Adipocyte (in vitro differentiated cells): Measurements from ENCODE around the gene ZFYVE27.

Source experiments
- DNase-seq: peaks from one replicate; pipeline ENCODE4 v3.0.0-alpha.2; 2015; ENCODE audit warnings: low read depth
- H3K27me3 ChIP-seq: replicated peaks from 2 replicates; pipeline ENCODE4 v1.7.0; 2013; ENCODE audit warnings: mild to moderate bottlenecking, low read length, moderate library complexity; ENCODE audit not compliant: control insufficient read depth, insufficient read depth
- H3K36me3 ChIP-seq: 2 replicates; pipeline ENCODE4 v1.7.0; 2013; ENCODE audit warnings: low read length, mild to moderate bottlenecking, moderate library complexity; ENCODE audit not compliant: control insufficient read depth, insufficient read depth, severe bottlenecking
- H3K4me1 ChIP-seq: 2 replicates; pipeline ENCODE4 v1.7.0; 2013; ENCODE audit warnings: mild to moderate bottlenecking, low read length, moderate library complexity; ENCODE audit not compliant: control insufficient read depth, insufficient read depth
- H3K4me3 ChIP-seq: 2 replicates; pipeline ENCODE4 v1.7.0; 2013; ENCODE audit warnings: mild to moderate bottlenecking, low read length, moderate library complexity
- H3K9ac ChIP-seq: 2 replicates; pipeline ENCODE4 v1.7.0; 2013; ENCODE audit warnings: mild to moderate bottlenecking, low read length, moderate library complexity
- H3K9me3 ChIP-seq: 2 replicates; pipeline ENCODE4 v1.7.0; 2013; ENCODE audit warnings: mild to moderate bottlenecking, low read length, moderate library complexity; ENCODE audit not compliant: control insufficient read depth

Gene ZFYVE27

GRCh38 chr10:97734021-97734420, 2.9 kb upstream of the ZFYVE27 start:
- H3K9ac ChIP-seq, result no peak overlapping the region
- H3K4me1 ChIP-seq, result peaks cover 12% of the 10 kb centered on the region

GRCh38 chr10:97736403-97736901, 476 bp upstream of the ZFYVE27 start:
- peaks cover 13% of the 10 kb centered on the region for H3K36me3 ChIP-seq
- H3K4me1 ChIP-seq, result peaks cover 10% of the 10 kb centered on the region
- peak overlapping the region; percentile 95 for H3K9ac ChIP-seq
- peak overlapping the region; percentile 92 for H3K4me3 ChIP-seq
- DNase-seq, result no peak
- no peaks in the 10 kb centered on the region for H3K9me3 ChIP-seq
- no peaks in the 10 kb centered on the region for H3K27me3 ChIP-seq

More at GRCh38 chr10:97734021-97734420, 2.9 kb upstream of the ZFYVE27 start:
- H3K27me3 ChIP-seq, result no peaks in the 10 kb centered on the region
- H3K9me3 ChIP-seq, result no peaks in the 10 kb centered on the region
- H3K36me3 ChIP-seq, result no peaks in the 10 kb centered on the region
- no peak overlapping the region for H3K4me3 ChIP-seq
- no peak for DNase-seq

DNA sequence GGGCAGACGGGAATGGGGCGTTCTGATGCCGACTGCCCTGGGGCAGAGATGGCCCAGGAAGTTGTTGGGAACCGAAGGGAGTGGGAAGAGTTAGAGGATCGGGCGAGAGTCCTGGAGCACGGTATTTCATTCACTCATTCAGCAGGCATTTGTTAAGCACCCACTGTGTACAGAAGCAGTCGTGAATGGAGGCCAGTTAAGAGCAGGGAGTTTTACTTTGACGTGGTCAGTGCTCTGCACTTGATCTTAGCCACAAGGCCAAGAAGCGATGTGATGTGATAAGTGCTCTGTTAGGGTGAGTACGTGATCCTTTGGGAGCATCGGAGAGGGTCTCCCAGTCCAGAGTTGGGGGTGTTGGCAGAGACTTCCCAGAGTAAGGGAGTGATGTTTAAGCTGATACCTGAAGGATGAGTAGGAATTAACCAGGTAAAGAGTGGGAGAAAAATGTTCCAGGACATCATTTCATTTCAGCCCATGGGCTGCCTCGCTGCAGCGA, 890 bp downstream of the ZFYVE27 start:
- H3K27me3 ChIP-seq, result no peaks in the 10 kb centered on the region
- H3K4me1 ChIP-seq, result peaks cover 9% of the 10 kb centered on the region
- no peaks in the 10 kb centered on the region for H3K9me3 ChIP-seq
- peak overlapping the region; percentile 95 for H3K9ac ChIP-seq
- no peak for DNase-seq
- peaks cover 14% of the 10 kb centered on the region for H3K36me3 ChIP-seq
- peak overlapping the region; percentile 92 for H3K4me3 ChIP-seq

DNA sequence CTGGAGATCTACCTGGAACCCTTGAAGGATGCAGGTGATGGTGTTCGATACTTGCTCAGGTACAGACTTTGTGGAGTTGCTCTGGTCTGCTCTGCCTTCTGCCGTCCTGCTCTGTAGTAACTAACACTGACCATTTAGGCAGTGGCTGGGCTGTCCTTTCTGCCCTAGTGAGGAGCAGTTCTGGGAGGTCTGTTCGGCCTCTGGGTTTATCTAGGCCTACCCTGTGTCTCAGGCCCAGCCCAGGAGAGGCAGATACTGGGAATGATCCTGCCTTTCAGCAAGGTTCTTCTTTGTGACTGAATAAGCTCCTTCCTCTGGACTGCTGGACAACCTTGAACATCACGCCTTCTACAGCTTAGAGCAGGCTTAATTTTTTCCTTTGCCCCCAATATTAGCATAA, 1.7 kb downstream of the ZFYVE27 start:
- H3K9ac ChIP-seq, result no peak overlapping the region
- H3K27me3 ChIP-seq, result no peaks in the 10 kb centered on the region
- peaks cover 22% of the 10 kb centered on the region for H3K36me3 ChIP-seq
- H3K4me1 ChIP-seq, result peaks cover 9% of the 10 kb centered on the region
- H3K9me3 ChIP-seq, result no peaks in the 10 kb centered on the region
- peak overlapping the region; percentile 92 for H3K4me3 ChIP-seq
- no peak for DNase-seq

GRCh38 chr10:97740613-97741012, 3.7 kb downstream of the ZFYVE27 start:
- H3K27me3 ChIP-seq, result no peaks in the 10 kb centered on the region
- no peak for DNase-seq
- no peak overlapping the region for H3K9ac ChIP-seq
- H3K4me3 ChIP-seq, result no peak overlapping the region
- H3K36me3 ChIP-seq, result peaks cover 40% of the 10 kb centered on the region
- H3K4me1 ChIP-seq, result peaks cover 9% of the 10 kb centered on the region
- no peaks in the 10 kb centered on the region for H3K9me3 ChIP-seq

DNA sequence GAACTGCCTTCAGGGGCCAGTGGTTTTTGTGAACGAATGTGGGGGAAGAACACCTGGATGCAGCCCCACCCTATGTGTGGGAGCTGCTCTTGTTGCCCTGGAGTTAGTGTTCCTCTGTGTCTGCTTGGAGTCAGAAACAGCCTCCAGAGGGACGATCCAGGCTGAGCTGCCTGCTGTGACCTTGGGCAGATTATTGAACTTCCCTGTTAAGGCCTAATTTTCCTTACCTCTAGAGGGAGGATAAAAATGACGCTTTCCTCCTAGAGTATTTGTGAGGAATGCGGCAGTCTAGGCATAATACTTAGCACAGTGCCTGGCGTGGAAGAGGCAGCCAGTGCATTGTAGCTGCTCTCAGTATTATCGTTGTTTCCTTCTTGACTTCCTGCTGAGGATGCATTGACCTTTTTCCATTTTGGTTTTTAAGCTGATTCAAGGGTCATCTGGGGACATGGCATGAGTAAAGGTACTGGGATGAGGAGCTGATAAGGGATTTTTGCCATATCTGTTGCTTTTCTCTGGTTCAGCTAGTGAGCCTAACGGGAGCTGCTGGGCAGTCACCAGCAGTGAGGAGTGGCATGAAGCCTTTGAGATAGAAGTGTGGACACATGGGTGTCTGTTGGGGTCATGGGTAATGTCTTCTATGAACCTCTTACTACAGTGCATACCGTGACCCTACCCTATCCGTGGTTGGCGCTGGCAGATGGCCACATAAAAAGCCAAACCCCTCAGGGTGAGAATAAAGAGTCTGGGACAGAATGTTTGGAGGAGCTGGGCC, 6.4 kb downstream of the ZFYVE27 start:
- Histone ChIP-seq H3K9me3 (no peaks in the 10 kb centered on the region), H3K9ac (no peak overlapping the region), H3K4me3 (no peak overlapping the region), H3K27me3 (no peaks in the 10 kb centered on the region), H3K4me1 (peaks cover 3% of the 10 kb centered on the region), H3K36me3 (peaks cover 65% of the 10 kb centered on the region)
- no peak for DNase-seq

- Histone ChIP-seq H3K27me3 (no peaks in the 10 kb centered on the region), H3K9me3 (no peaks in the 10 kb centered on the region), H3K9ac (no peak overlapping the region), H3K4me1 (no peaks in the 10 kb centered on the region), H3K36me3 (peaks cover 75% of the 10 kb centered on the region), H3K4me3 (no peak overlapping the region)
- DNase-seq, result no peak
Observed at GRCh38 chr10:97744405-97745035, 7.6 kb downstream of the ZFYVE27 start.

DNA sequence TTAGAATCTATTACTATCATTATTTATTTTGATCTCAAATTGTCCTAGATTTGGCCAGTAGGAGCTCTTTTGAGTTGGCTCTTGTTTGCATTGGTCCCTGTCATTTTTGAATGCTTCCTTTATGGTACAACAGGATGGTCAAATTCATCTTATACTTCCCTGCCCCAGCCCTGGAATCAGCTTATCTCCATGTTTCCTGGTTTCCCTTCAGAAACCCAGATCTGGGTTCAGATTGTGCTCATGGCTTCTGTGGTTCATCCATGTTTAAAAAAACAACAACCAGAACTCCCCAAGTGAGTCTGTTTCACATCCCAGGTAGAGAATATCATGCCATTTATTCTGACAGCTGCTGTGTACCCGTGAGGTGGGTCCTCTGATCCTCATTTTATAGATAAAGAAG, 10.6 kb downstream of the ZFYVE27 start:
- Histone ChIP-seq H3K36me3 (peaks cover 95% of the 10 kb centered on the region), H3K4me1 (no peaks in the 10 kb centered on the region)

GRCh38 chr10:97748116-97748515, 11.2 kb downstream of the ZFYVE27 start:
- Histone ChIP-seq H3K4me3 (no peak overlapping the region), H3K9me3 (no peaks in the 10 kb centered on the region), H3K27me3 (no peaks in the 10 kb centered on the region), H3K4me1 (no peaks in the 10 kb centered on the region), H3K9ac (no peak overlapping the region), H3K36me3 (peaks cover 94% of the 10 kb centered on the region)
- no peak for DNase-seq

More for the DNA sequence above, 10.6 kb downstream of the ZFYVE27 start:
- no peaks in the 10 kb centered on the region for H3K9me3 ChIP-seq
- H3K9ac ChIP-seq, result no peak overlapping the region
- no peak overlapping the region for H3K4me3 ChIP-seq
- H3K27me3 ChIP-seq, result no peaks in the 10 kb centered on the region
- no peak for DNase-seq

GRCh38 chr10:97752956-97753355, 16.0 kb downstream of the ZFYVE27 start:
- no peak overlapping the region for H3K9ac ChIP-seq
- DNase-seq, result no peak
- no peaks in the 10 kb centered on the region for H3K9me3 ChIP-seq
- H3K4me3 ChIP-seq, result no peak overlapping the region
- no peaks in the 10 kb centered on the region for H3K27me3 ChIP-seq
- no peaks in the 10 kb centered on the region for H3K4me1 ChIP-seq
- peaks cover 98% of the 10 kb centered on the region for H3K36me3 ChIP-seq

GRCh38 chr10:97754726-97755125, 17.8 kb downstream of the ZFYVE27 start:
- peaks cover 87% of the 10 kb centered on the region for H3K36me3 ChIP-seq
- H3K4me1 ChIP-seq, result peaks cover 5% of the 10 kb centered on the region
- H3K9me3 ChIP-seq, result no peaks in the 10 kb centered on the region
- no peak overlapping the region for H3K9ac ChIP-seq
- DNase-seq, result no peak
- H3K27me3 ChIP-seq, result no peaks in the 10 kb centered on the region
- H3K4me3 ChIP-seq, result no peak overlapping the region
